Endothelial cell of umbilical vein (primary cell): ENCODE data around the gene PFKP. TPM values are rescaled to one million over a fixed set of nuclear protein-coding genes. Genes with fewer than 3 reads are reported as not detected.

Experiments
- BruUV-seq: library from RNA; stranded (reverse); fragments of 400-500 nt; replicated peaks from 2 replicates; lab custom pipeline; 2021; lab: Mats Ljungman, UMichigan
- CTCF ChIA-PET: fragments of 300-600, 350-600 bp; sonication (Branson Sonifier 250); formaldehyde crosslinking; loops from one replicate; lab custom pipeline; 2021; ENCODE audit warnings: antibody characterized with exemption, inconsistent platforms; lab: Charles Lee
- POLR2A ChIA-PET: fragments of 300-600, 350-600 bp; sonication (Branson Sonifier 250); formaldehyde crosslinking; loops from one replicate; lab custom pipeline; 2021; ENCODE audit warnings: antibody characterized with exemption, inconsistent platforms; lab: Charles Lee
- DNase-seq: peaks from one replicate; pipeline ENCODE4 v3.0.0-alpha.2; 2011; ENCODE audit warnings: low read depth, low spot score
- FAIRE-seq: peaks from 2 replicates; lab custom pipeline; 2011; peaks lifted over from hg19 to GRCh38; lab: Jason Lieb, UNC
- H2AFZ ChIP-seq: 2 replicates; pipeline ENCODE4 v1.6.0; 2012; ENCODE audit warnings: low read depth, low read length, control low read depth, inconsistent platforms
- H3K27ac ChIP-seq: 2 replicates; pipeline ENCODE4 v1.5.1; 2011; ENCODE audit warnings: low read depth, mild to moderate bottlenecking, control low read depth, low read length, moderate library complexity; ENCODE audit not compliant: insufficient read depth
- H3K27me3 ChIP-seq, 2 experiments: 2 replicates each; pipeline versions ENCODE4 v1.6.0 to v1.6.1; 2011; ENCODE audit warnings: low read length in 2 of 2, mixed read lengths in 1 of 2; ENCODE audit not compliant: control insufficient read depth in 2 of 2, insufficient read depth in 2 of 2
- H3K36me3 ChIP-seq, 2 experiments: 2 replicates in 1 of 2; 3 replicates in 1 of 2; pipeline ENCODE4 v1.5.1; 2011; ENCODE audit warnings: low read length in 2 of 2, mild to moderate bottlenecking in 1 of 2, moderate library complexity in 1 of 2; ENCODE audit not compliant: control insufficient read depth in 2 of 2, insufficient read depth in 2 of 2; ENCODE audit errors: extremely low read depth in 1 of 2
- H3K4me1 ChIP-seq: 3 replicates; pipeline ENCODE4 v1.5.1; 2011; ENCODE audit warnings: mild to moderate bottlenecking, low read length; ENCODE audit not compliant: control insufficient read depth, insufficient read depth; ENCODE audit errors: extremely low read depth
- H3K4me2 ChIP-seq: 2 replicates; pipeline ENCODE4 v1.6.1; 2011; ENCODE audit warnings: low read length, control low read depth, mixed read lengths; ENCODE audit not compliant: insufficient read depth
- H3K4me3 ChIP-seq, 3 experiments: fragments of 200-600 bp in 1 of 3; sonication (generic), shearing (Covaris generic) in 1 of 3; replicated peaks in 1 of 3; 2 replicates each; pipeline ENCODE4 v1.5.1; 2011 to 2016; ENCODE audit warnings: control low read depth in 3 of 3, low read length in 3 of 3, mild to moderate bottlenecking in 2 of 3, inconsistent platforms in 1 of 3, low read depth in 1 of 3, moderate library complexity in 1 of 3; ENCODE audit not compliant: insufficient read depth in 1 of 3
- H3K79me2 ChIP-seq: 2 replicates; pipeline ENCODE4 v1.6.0; 2012; ENCODE audit warnings: low read length, inconsistent platforms; ENCODE audit not compliant: control insufficient read depth, insufficient read depth
- H3K9ac ChIP-seq: replicated peaks from 2 replicates; pipeline ENCODE3; 2011; ENCODE audit warnings: low read length, control low read depth; ENCODE audit not compliant: insufficient read depth; ENCODE audit errors: extremely low read depth
- H3K9me1 ChIP-seq: replicated peaks from 3 replicates; pipeline ENCODE4 v1.6.0; 2011; ENCODE audit warnings: mild to moderate bottlenecking, low read length; ENCODE audit not compliant: control insufficient read depth, insufficient read depth; ENCODE audit errors: extremely low read depth
- H3K9me3 ChIP-seq: replicated peaks from 2 replicates; pipeline ENCODE4 v1.5.1; 2012; ENCODE audit warnings: low read length, inconsistent platforms; ENCODE audit not compliant: control insufficient read depth, insufficient read depth
- H4K20me1 ChIP-seq: replicated peaks from 2 replicates; pipeline ENCODE3; 2011; ENCODE audit warnings: mild to moderate bottlenecking, low read length; ENCODE audit not compliant: control insufficient read depth, insufficient read depth; ENCODE audit errors: extremely low read depth
- FOS ChIP-seq: IDR thresholded peaks from 2 replicates; pipeline ENCODE4 v1.6.1; 2011; ENCODE audit warnings: mild to moderate bottlenecking, low read length, moderate library complexity, borderline replicate concordance; ENCODE audit not compliant: insufficient read depth
- JUN ChIP-seq: IDR thresholded peaks from 2 replicates; pipeline ENCODE4 v1.6.1; 2011; ENCODE audit warnings: borderline replicate concordance, low read depth; ENCODE audit not compliant: insufficient read length, insufficient read depth
- POLR2AphosphoS5 ChIP-seq: IDR thresholded peaks from 2 replicates; pipeline ENCODE4 v1.6.1; 2012; ENCODE audit warnings: low read depth, mild to moderate bottlenecking, control low read depth, low read length, moderate library complexity; ENCODE audit not compliant: insufficient read depth
- dilution Hi-C: fragments of 300-500 bp; cut with MboI; formaldehyde crosslinking; loops from one replicate; pipeline ENCODE4 v1.15.0; 2019; ENCODE audit warnings: low sequenced_read_pairs; ENCODE audit not compliant: extremely low pct_ligation_motif_present
- intact Hi-C: fragments of 100-400 bp; cut with micrococcal nuclease; formaldehyde crosslinking; loops from one replicate; pipeline ENCODE4 v1.10.0; 2022
- polyA plus RNA-seq, 4 experiments: library from polyadenylated mRNA; depleted of rRNA in 3 of 4; stranded (reverse) in 3 of 4; unstranded in 1 of 4; fragments of >200 nt; gene quantifications; 2 replicates each; pipeline versions ENCODE4 v1.2.1 to v1.2.3, GENCODE V29; 2011 to 2012; ENCODE audit warnings: missing spikeins in 1 of 4
- total RNA-seq: library from RNA; stranded (reverse); gene quantifications from 2 replicates; pipeline ENCODE4 v1.2.3, GENCODE V29; 2021
- TF ChIP-seq, protein P1 (sequence below), 2 donors: IDR thresholded peaks; 1 replicate in 1 of 2; 2 replicates in 1 of 2; pipeline ENCODE4 v1.5.1; 2011; ENCODE audit warnings: low read length in 2 of 2, mild to moderate bottlenecking in 2 of 2, moderate library complexity in 2 of 2, control low read depth in 1 of 2, inconsistent platforms in 1 of 2, low read depth in 1 of 2; ENCODE audit not compliant: insufficient read depth in 1 of 2; ENCODE audit errors: extremely low read depth in 1 of 2

The PFKP gene
- total and polyA plus RNA-seq, 2 donors (not counting 3 experiments of a cell fraction or from before 2014, with no cell fraction given): 185 to 359 TPM

DNA sequence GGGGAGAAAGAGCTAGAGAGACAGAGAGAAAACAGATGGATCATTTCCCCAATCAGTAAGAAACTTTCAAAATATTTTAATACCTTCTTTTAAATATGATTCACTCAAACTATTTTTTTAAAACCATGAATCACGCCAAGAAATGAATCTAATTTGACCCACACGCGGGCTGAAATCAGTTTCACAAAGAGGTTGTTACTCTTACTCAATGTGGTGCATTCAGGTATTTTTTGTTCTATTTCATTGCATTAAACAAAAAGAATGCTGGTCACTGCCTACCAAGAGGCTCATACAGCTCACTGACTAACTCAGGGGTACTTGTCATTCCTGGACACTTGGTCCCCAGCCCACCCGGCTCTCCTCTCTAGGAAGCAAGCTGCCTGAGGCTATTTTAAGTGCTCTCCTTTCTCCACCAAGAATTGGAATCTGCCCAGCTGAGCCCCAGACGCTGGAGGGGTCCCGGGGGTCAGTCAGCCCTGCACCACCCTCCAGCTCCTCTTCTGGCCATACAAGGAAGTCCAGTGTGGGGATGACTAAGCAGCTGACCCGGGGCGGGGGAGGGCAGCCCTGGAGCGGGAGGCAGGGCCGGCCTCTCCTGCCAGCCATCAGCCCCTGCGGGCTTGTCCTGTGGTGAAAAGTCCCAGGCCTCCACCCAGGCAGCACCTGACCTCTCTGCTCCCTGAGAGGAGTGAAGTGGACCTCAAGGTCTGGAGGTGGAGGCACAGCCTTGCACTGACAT, 21.7 kb upstream of the PFKP start:
- CTCF ChIA-PET: interaction anchor here (0.9 to 4.8 kb wide), 8 partner anchors 9 to 1935 kb away, joined by 3 to 102 read pairs (median 4); no protein-coding TSS in a partner anchor
- Histone ChIP-seq H3K4me3 (no peak overlapping the region), H3K36me3 (no peaks in the 10 kb centered on the region), H2AFZ (peak overlapping the region; percentile 98), H3K27ac (peak overlapping the region; percentile 82), H3K9ac (peak overlapping the region; percentile 38), H3K4me2 (peak overlapping the region; percentile 67), H4K20me1 (no peaks in the 10 kb centered on the region), H3K9me3 (no peaks in the 10 kb centered on the region), H3K4me1 (peaks cover 24% of the 10 kb centered on the region), H3K9me1 (no peaks in the 10 kb centered on the region), H3K79me2 (no peaks in the 10 kb centered on the region), H3K27me3 (peaks cover 0 to 1% of the 10 kb centered on the region in 2 experiments)
- dilution Hi-C loops (loop anchor here (25.0 kb wide), 1 partner anchor 208 kb away; no protein-coding TSS in a partner anchor), intact Hi-C loops (loop anchor here (1.0 kb wide), 2 partner anchors 21 to 50 kb away; no protein-coding TSS in a partner anchor)
- BruUV-seq: TSS peak; percentile 92
- POLR2A ChIA-PET: interaction anchor here (0.9 kb wide), 1 partner anchor 49 kb away, joined by 4 read pairs; no protein-coding TSS in a partner anchor
- peak; percentile 34 for TF ChIP-seq POLR2AphosphoS5
- TF ChIP-seq, protein P1, sequence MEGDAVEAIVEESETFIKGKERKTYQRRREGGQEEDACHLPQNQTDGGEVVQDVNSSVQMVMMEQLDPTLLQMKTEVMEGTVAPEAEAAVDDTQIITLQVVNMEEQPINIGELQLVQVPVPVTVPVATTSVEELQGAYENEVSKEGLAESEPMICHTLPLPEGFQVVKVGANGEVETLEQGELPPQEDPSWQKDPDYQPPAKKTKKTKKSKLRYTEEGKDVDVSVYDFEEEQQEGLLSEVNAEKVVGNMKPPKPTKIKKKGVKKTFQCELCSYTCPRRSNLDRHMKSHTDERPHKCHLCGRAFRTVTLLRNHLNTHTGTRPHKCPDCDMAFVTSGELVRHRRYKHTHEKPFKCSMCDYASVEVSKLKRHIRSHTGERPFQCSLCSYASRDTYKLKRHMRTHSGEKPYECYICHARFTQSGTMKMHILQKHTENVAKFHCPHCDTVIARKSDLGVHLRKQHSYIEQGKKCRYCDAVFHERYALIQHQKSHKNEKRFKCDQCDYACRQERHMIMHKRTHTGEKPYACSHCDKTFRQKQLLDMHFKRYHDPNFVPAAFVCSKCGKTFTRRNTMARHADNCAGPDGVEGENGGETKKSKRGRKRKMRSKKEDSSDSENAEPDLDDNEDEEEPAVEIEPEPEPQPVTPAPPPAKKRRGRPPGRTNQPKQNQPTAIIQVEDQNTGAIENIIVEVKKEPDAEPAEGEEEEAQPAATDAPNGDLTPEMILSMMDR (IDR thresholded peaks at IDR 0.05; ENCODE audit: extremely low read depth in 1 of 2, insufficient read depth in 1 of 2, low read depth in 1 of 2, low read length in 2 of 2): peak; percentile 33 to 58
- TF ChIP-seq FOS: peak; percentile 66
- TF ChIP-seq JUN: no peak
- DNase-seq: peak; percentile 80
- FAIRE-seq: peak; percentile 86
